CD14-positive monocyte (primary cell): Measurements from ENCODE around the gene P2RY12. TPM values are rescaled to one million over a fixed set of nuclear protein-coding genes. Genes with fewer than 3 reads are reported as not detected.

Source experiments
- DNase-seq, 3 donors: peaks; one replicate each; pipeline ENCODE4 v3.0.0-alpha.2; 2011 to 2022
- H2AFZ ChIP-seq: 2 replicates; pipeline ENCODE4 v1.6.0; 2012; ENCODE audit warnings: mild to moderate bottlenecking, low read depth, low read length, inconsistent platforms; ENCODE audit not compliant: insufficient read depth, poor library complexity, severe bottlenecking
- H3K27ac ChIP-seq, 2 donors: 1 replicate in 1 of 2; 2 replicates in 1 of 2; pipeline ENCODE4 v1.5.1; 2012 to 2013; ENCODE audit warnings: low read length in 2 of 2, control low read depth in 1 of 2, inconsistent platforms in 1 of 2, low read depth in 1 of 2, mild to moderate bottlenecking in 1 of 2
- H3K27me3 ChIP-seq, 2 donors: one replicate each; pipeline versions ENCODE4 v1.6.0 to v1.6.1; 2011 to 2013; ENCODE audit warnings: low read length in 2 of 2; ENCODE audit not compliant: control insufficient read depth in 2 of 2, insufficient read depth in 2 of 2
- H3K36me3 ChIP-seq, 2 donors: replicated peaks in 1 of 2; 1 replicate in 1 of 2; 2 replicates in 1 of 2; pipeline versions ENCODE4 v1.5.1 to v1.6.1; 2012 to 2013; ENCODE audit warnings: low read length in 2 of 2, control low read depth in 1 of 2, inconsistent platforms in 1 of 2, mild to moderate bottlenecking in 1 of 2; ENCODE audit not compliant: insufficient read depth in 2 of 2, control insufficient read depth in 1 of 2
- H3K4me1 ChIP-seq, 2 donors: 1 replicate in 1 of 2; 2 replicates in 1 of 2; pipeline versions ENCODE4 v1.5.1 to v1.6.1; 2012 to 2013; ENCODE audit warnings: low read length in 2 of 2, control low read depth in 1 of 2, inconsistent platforms in 1 of 2, mild to moderate bottlenecking in 1 of 2, moderate library complexity in 1 of 2; ENCODE audit not compliant: insufficient read depth in 2 of 2, control insufficient read depth in 1 of 2
- H3K4me2 ChIP-seq: replicated peaks from 2 replicates; pipeline ENCODE3; 2012; ENCODE audit warnings: low read length, moderate library complexity, mild to moderate bottlenecking; ENCODE audit not compliant: poor library complexity, severe bottlenecking; ENCODE audit errors: extremely low read depth
- H3K4me3 ChIP-seq, 3 experiments: fragments of 200-600 bp in 1 of 3; sonication (generic) in 1 of 3; replicated peaks in 1 of 3; 1 replicate in 2 of 3; 2 replicates in 1 of 3; pipeline ENCODE4 v1.5.1; 2011 to 2013; ENCODE audit warnings: low read length in 3 of 3, mild to moderate bottlenecking in 3 of 3, control low read depth in 2 of 3, low read depth in 2 of 3, inconsistent platforms in 1 of 3, moderate library complexity in 1 of 3
- H3K79me2 ChIP-seq: 2 replicates; pipeline ENCODE4 v1.6.0; 2012; ENCODE audit warnings: mild to moderate bottlenecking, control low read depth, inconsistent platforms, low read length, moderate library complexity; ENCODE audit not compliant: insufficient read depth
- H3K9ac ChIP-seq: 2 replicates; pipeline ENCODE4 v1.6.0; 2017; ENCODE audit warnings: low read length, mild to moderate bottlenecking; ENCODE audit not compliant: insufficient read depth, poor library complexity, severe bottlenecking
- H3K9me3 ChIP-seq, 2 donors: replicated peaks in 1 of 2; 1 replicate in 1 of 2; 2 replicates in 1 of 2; pipeline versions ENCODE4 v1.5.1 to v1.6.1; 2012 to 2013; ENCODE audit warnings: low read length in 2 of 2, control low read depth in 1 of 2; ENCODE audit not compliant: control insufficient read depth in 1 of 2, insufficient read depth in 1 of 2
- H4K20me1 ChIP-seq: 2 replicates; pipeline ENCODE4 v1.6.0; 2012; ENCODE audit warnings: mild to moderate bottlenecking, low read length, control low read depth, moderate library complexity; ENCODE audit not compliant: insufficient read depth
- H3K27ac Mint-ChIP-seq, 7 donors: one replicate each; pipeline ENCODE4 v1.8.0; 2020; ENCODE audit warnings: mild to moderate bottlenecking in 7 of 7, mixed read lengths in 7 of 7, moderate library complexity in 6 of 7, inconsistent platforms in 2 of 7
- H3K27me3 Mint-ChIP-seq, 3 donors: one replicate each; pipeline ENCODE4 v1.8.0; 2021 to 2022; ENCODE audit warnings: low read depth in 3 of 3, mild to moderate bottlenecking in 3 of 3, mixed read lengths in 3 of 3, moderate library complexity in 3 of 3, inconsistent platforms in 1 of 3
- H3K36me3 Mint-ChIP-seq, 2 donors: one replicate each; pipeline ENCODE4 v1.8.0; 2020; ENCODE audit warnings: mixed read lengths in 2 of 2, inconsistent platforms in 1 of 2, mild to moderate bottlenecking in 1 of 2
- H3K4me1 Mint-ChIP-seq: one replicate; pipeline ENCODE4 v1.8.0; 2020; ENCODE audit warnings: mild to moderate bottlenecking, mixed read lengths
- H3K4me3 Mint-ChIP-seq, 2 donors: one replicate each; pipeline ENCODE4 v1.8.0; 2020; ENCODE audit warnings: mild to moderate bottlenecking in 2 of 2, mixed read lengths in 2 of 2, moderate library complexity in 1 of 2
- H3K9me3 Mint-ChIP-seq, 7 donors: one replicate each; pipeline ENCODE4 v1.8.0; 2020 to 2022; ENCODE audit warnings: mixed read lengths in 7 of 7, mild to moderate bottlenecking in 6 of 7, moderate library complexity in 6 of 7, inconsistent platforms in 2 of 7
- CTCF ChIP-seq: fragments of 200-600 bp; IDR thresholded peaks from one replicate; pipeline ENCODE4 v1.8.0; 2022; ENCODE audit warnings: antibody characterized with exemption, mild to moderate bottlenecking
- WGBS: methylation state at CpG from one replicate; pipeline ENCODE4 v1.1.5; 2013; ENCODE audit warnings: missing lambda C conversion rate; ENCODE audit not compliant: insufficient coverage; 5-methylcytosine and 5-hydroxymethylcytosine counted together
- intact Hi-C, 2 donors: fragments of 100-400 bp; cut with micrococcal nuclease; formaldehyde crosslinking; loops; one replicate each; pipeline versions ENCODE4 v1.15.0 to v1.15.1; 2023
- polyA plus RNA-seq, 3 donors: library from polyadenylated mRNA; depleted of rRNA in 1 of 3; unstranded in 2 of 3; stranded (reverse) in 1 of 3; fragments of 300-500 nt in 2 of 3; fragments of >200 nt in 1 of 3; fragmentation: Illumina TruSeq in 2 of 3; gene quantifications; 1 replicate in 2 of 3; 2 replicates in 1 of 3; pipeline ENCODE4 v1.2.3, GENCODE V29; 2012 to 2021

Gene P2RY12
- polyA plus RNA-seq, 3 donors = 1.9 to 3.0 (median 2.7) TPM

GRCh38 chr3:151300539-151300938, 84.0 kb downstream of the P2RY12 start:
- no peak for TF ChIP-seq CTCF
- Histone ChIP-seq H3K79me2 (no peaks in the 10 kb centered on the region), H3K36me3 (no peaks in the 10 kb centered on the region), H3K4me3 (no peak overlapping the region), H3K9me3 (no peaks in the 10 kb centered on the region), H3K27ac (no peak overlapping the region), H3K4me2 (no peak overlapping the region), H3K4me1 (no peaks in the 10 kb centered on the region), H3K27me3 (no peaks in the 10 kb centered on the region), H3K9ac (no peak overlapping the region), H2AFZ (no peak overlapping the region), H4K20me1 (no peaks in the 10 kb centered on the region)
- H3K36me3 Mint-ChIP-seq = no peaks in the 10 kb centered on the region
- peaks cover 14% of the 10 kb centered on the region for H3K4me1 Mint-ChIP-seq
- no peak for DNase-seq
- intact Hi-C loops = no loop called here
- H3K27ac Mint-ChIP-seq = no peak overlapping the region
- WGBS = no CpG with 5 or more reads among the region's 1 CpG
- no peaks in the 10 kb centered on the region for H3K27me3 Mint-ChIP-seq
- H3K4me3 Mint-ChIP-seq = no peak overlapping the region
- H3K9me3 Mint-ChIP-seq = no peaks in the 10 kb centered on the region

GRCh38 chr3:151299006-151299405, 85.5 kb downstream of the P2RY12 start:
- peaks cover 13% of the 10 kb centered on the region for H3K4me1 Mint-ChIP-seq
- no peaks in the 10 kb centered on the region for H3K79me2 ChIP-seq
- no peaks in the 10 kb centered on the region for H3K27me3 Mint-ChIP-seq

More at GRCh38 chr3:151299006-151299405, 85.5 kb downstream of the P2RY12 start:
- intact Hi-C loops = loop anchor here in 1 of 2 donors (10.0 kb wide), 1 partner anchor 616 kb away; no protein-coding TSS in a partner anchor
- Histone ChIP-seq H4K20me1 (no peaks in the 10 kb centered on the region), H3K4me2 (no peak overlapping the region), H3K36me3 (no peaks in the 10 kb centered on the region), H3K4me3 (no peak overlapping the region), H2AFZ (no peak overlapping the region), H3K27me3 (no peaks in the 10 kb centered on the region), H3K9ac (no peak overlapping the region), H3K27ac (no peak overlapping the region), H3K4me1 (no peaks in the 10 kb centered on the region), H3K9me3 (no peaks in the 10 kb centered on the region)
- 100% methylated on average over 1 of the region's 2 CpGs for WGBS
- no peaks in the 10 kb centered on the region for H3K36me3 Mint-ChIP-seq
- no peak for DNase-seq
- no peak overlapping the region for H3K27ac Mint-ChIP-seq
- no peaks in the 10 kb centered on the region for H3K9me3 Mint-ChIP-seq
- H3K4me3 Mint-ChIP-seq = no peak overlapping the region
- no peak for TF ChIP-seq CTCF
